Body of pancreas (tissue), 4 donors: ENCODE results near the gene TMEM63A. TPM values are rescaled to one million over a fixed set of nuclear protein-coding genes. Genes with fewer than 3 reads are reported as not detected.

Source experiments
- ATAC-seq: fragments of 150-250 bp; one replicate; pipeline ENCODE4 v1.9.1; 2016
- DNase-seq, 4 donors: peaks; one replicate each; pipeline ENCODE4 v3.0.0-alpha.2; 2019
- H3K27ac ChIP-seq, 4 donors: fragments of 200-600 bp; sonication (generic); 1 replicate in 3 of 4; 2 replicates in 1 of 4; pipeline versions ENCODE4 v1.5.1 to v1.6.1; 2016 to 2019; ENCODE audit warnings: mild to moderate bottlenecking in 1 of 4, mixed read lengths in 1 of 4, moderate library complexity in 1 of 4
- H3K27me3 ChIP-seq, 2 donors: fragments of 200-600 bp; sonication (generic); one replicate each; pipeline ENCODE4 v1.6.0; 2016; ENCODE audit warnings: mild to moderate bottlenecking in 1 of 2
- H3K36me3 ChIP-seq, 2 donors: fragments of 200-600 bp; sonication (generic); replicated peaks in 1 of 2; 2 replicates each; pipeline ENCODE4 v1.5.1; 2016; ENCODE audit warnings: low read depth in 2 of 2; ENCODE audit not compliant: insufficient read depth in 1 of 2
- H3K4me1 ChIP-seq: fragments of 200-600 bp; sonication (generic); one replicate; pipeline ENCODE4 v1.6.0; 2016
- H3K4me3 ChIP-seq, 2 donors: fragments of 200-600 bp; sonication (generic); 1 replicate in 1 of 2; 2 replicates in 1 of 2; pipeline ENCODE4 v1.5.1; 2016 to 2019
- H3K9me3 ChIP-seq, 3 donors: fragments of 200-600 bp; sonication (generic); 1 replicate in 2 of 3; 2 replicates in 1 of 3; pipeline ENCODE4 v1.5.1; 2016
- CTCF ChIP-seq, 7 experiments: fragments of 450-650 bp in 4 of 7; fragments of 200-600 bp in 3 of 7; sonication (generic) in 3 of 7; IDR thresholded peaks; one replicate each; pipeline ENCODE4 v1.5.1; 2016 to 2019; ENCODE audit warnings: antibody characterized with exemption in 7 of 7
- POLR2A ChIP-seq, 3 donors: fragments of 450-650 bp; IDR thresholded peaks; one replicate each; pipeline ENCODE4 v1.6.1; 2016; ENCODE audit warnings: antibody characterized with exemption in 3 of 3, mild to moderate bottlenecking in 2 of 3
- WGBS, 2 donors: methylation state at CpG; one replicate each; pipeline ENCODE4 v1.1.5; 2017; 5-methylcytosine and 5-hydroxymethylcytosine counted together
- intact Hi-C: fragments of 100-400 bp; cut with DNase I; formaldehyde crosslinking; loops from one replicate; pipeline ENCODE4 v1.15.1; 2023
- total RNA-seq, 2 donors: library from RNA; depleted of rRNA; stranded (reverse); fragments of >200 nt; gene quantifications; one replicate each; pipeline ENCODE4 v1.1.0, GENCODE V29; 2016

The TMEM63A gene
- total RNA-seq, 2 donors from 2014 or later: 129 to 217 TPM

- WGBS, 2 donors: 81 to 93% methylated on average over 3 of the region's 3 CpGs
- no peak overlapping the region for H3K4me3 ChIP-seq
Measured at GRCh38 chr1:225917101-225917500, 34.9 kb upstream of the TMEM63A start.

GRCh38 chr1:225915538-225915991, 33.4 kb upstream of the TMEM63A start:
- DNase-seq (no peak), ATAC-seq (no peak)
- 78 to 88% methylated on average over 5 to 7 of the region's 7 CpGs for WGBS, 2 donors
- Histone ChIP-seq H3K4me1 (peaks cover 34% of the 10 kb centered on the region), H3K9me3 (no peaks in the 10 kb centered on the region), H3K36me3 (no peaks in the 10 kb centered on the region), H3K4me3 (no peak overlapping the region), H3K27ac (no peak overlapping the region), H3K27me3 (no peaks in the 10 kb centered on the region)
- intact Hi-C loops: no loop called here
- TF ChIP-seq POLR2A (IDR thresholded peaks at IDR 0.05): no peak
- no peak for TF ChIP-seq CTCF (IDR thresholded peaks at IDR 0.05)

More at GRCh38 chr1:225917101-225917500, 34.9 kb upstream of the TMEM63A start:
- TF ChIP-seq CTCF (IDR thresholded peaks at IDR 0.05) (no peak), POLR2A (IDR thresholded peaks at IDR 0.05) (no peak)
- H3K27me3 ChIP-seq: no peaks in the 10 kb centered on the region
- DNase-seq (no peak), ATAC-seq (no peak)
- H3K36me3 ChIP-seq: no peaks in the 10 kb centered on the region
- intact Hi-C loops: no loop called here
- H3K27ac ChIP-seq: no peak overlapping the region
- H3K9me3 ChIP-seq: no peaks in the 10 kb centered on the region
- peaks cover 35% of the 10 kb centered on the region for H3K4me1 ChIP-seq

GRCh38 chr1:225914947-225915346, 32.8 kb upstream of the TMEM63A start:
- DNase-seq: no peak
- intact Hi-C loops: no loop called here
- 90 to 92% methylated on average over 6 of the region's 6 CpGs for WGBS, 2 donors
- ATAC-seq: no peak
- H3K9me3 ChIP-seq: no peaks in the 10 kb centered on the region
- peaks cover 34% of the 10 kb centered on the region for H3K4me1 ChIP-seq
- TF ChIP-seq POLR2A (IDR thresholded peaks at IDR 0.05): no peak
- no peak for TF ChIP-seq CTCF (IDR thresholded peaks at IDR 0.05)
- H3K4me3 ChIP-seq: no peak overlapping the region
- H3K27me3 ChIP-seq: no peaks in the 10 kb centered on the region
- H3K27ac ChIP-seq: no peak overlapping the region
- H3K36me3 ChIP-seq: no peaks in the 10 kb centered on the region

- Histone ChIP-seq H3K9me3 (no peaks in the 10 kb centered on the region), H3K27me3 (no peaks in the 10 kb centered on the region), H3K4me3 (no peak overlapping the region), H3K4me1 (peaks cover 32% of the 10 kb centered on the region), H3K36me3 (no peaks in the 10 kb centered on the region), H3K27ac (no peak overlapping the region)
- ATAC-seq (no peak), DNase-seq (no peak)
- intact Hi-C loops: no loop called here
- TF ChIP-seq POLR2A (IDR thresholded peaks at IDR 0.05): no peak
- no peak for TF ChIP-seq CTCF (IDR thresholded peaks at IDR 0.05)
- 79 to 81% methylated on average over 5 to 6 of the region's 6 CpGs for WGBS, 2 donors
Measured at GRCh38 chr1:225914391-225914790, 32.2 kb upstream of the TMEM63A start.
